Measurements from ENCODE around the gene TCF7L2. TPM values are rescaled to one million over a fixed set of nuclear protein-coding genes. Genes with fewer than 3 reads are reported as not detected.
A peak's percentile ranks its signal among the peaks of the same experiment; 100 is the strongest.

TCF7L2 gene
- total RNA-seq, 1 experiment from 2014 or later: 16.1 TPM

DNA sequence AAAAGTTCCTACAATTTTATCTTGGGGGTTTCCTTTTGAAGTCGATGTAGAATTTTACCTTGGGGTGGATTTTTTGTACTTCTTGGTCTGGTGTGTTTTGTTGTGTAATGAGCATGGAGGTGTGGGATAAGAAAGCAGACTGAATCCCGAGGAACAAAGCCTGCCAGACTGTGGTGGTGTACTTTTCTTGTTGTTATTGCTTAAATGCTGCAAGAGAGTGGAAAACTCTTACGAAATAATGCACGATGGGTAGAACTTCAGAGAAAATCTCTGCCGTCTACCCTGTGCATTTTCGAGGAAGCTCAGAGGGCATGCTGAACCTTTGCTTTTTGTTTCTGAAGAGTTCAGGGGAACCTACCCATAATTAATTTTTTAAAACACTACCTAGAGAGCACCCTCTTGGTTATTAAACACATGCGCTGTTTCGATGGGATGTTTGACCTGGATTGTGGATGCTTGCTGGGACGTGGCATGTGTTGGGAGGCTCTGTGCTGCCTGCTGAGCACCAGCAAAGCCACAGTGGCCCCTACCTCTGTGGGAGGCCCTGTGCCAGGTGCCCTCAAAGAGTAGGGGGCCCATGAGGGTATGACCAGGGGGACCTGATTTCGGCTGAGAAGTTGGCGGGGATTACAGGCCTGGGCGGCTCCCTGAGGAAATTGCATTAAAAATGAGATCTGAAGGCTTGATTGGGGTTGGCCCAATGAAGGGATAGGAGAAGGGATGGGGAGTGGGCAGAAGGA lies 94.1 kb downstream of the TCF7L2 start:
- Histone ChIP-seq H3K9me3 (ENCODE audit: low read length) (no peaks in the 10 kb centered on the region), H3K27me3 (ENCODE audit: low read length) (no peaks in the 10 kb centered on the region), H3K4me3 (ENCODE audit: low read length) (no peak overlapping the region), H3K27ac (ENCODE audit: low read length) (peak overlapping the region; percentile 71), H4K20me1 (ENCODE audit: low read length) (peaks cover 12% of the 10 kb centered on the region), H3F3A (ENCODE audit: low read length, unreplicated experiment) (no peaks in the 10 kb centered on the region), H3K4me1 (ENCODE audit: insufficient read depth, low read length) (peaks cover 30% of the 10 kb centered on the region), H3K36me3 (ENCODE audit: low read depth, low read length) (peaks cover 22% of the 10 kb centered on the region), H3K9ac (ENCODE audit: low read length) (no peak overlapping the region), H2AFZ (ENCODE audit: low read length) (no peak overlapping the region), H3K79me2 (ENCODE audit: low read length) (peaks cover 90% of the 10 kb centered on the region), H3K9me2 (replicated peaks; ENCODE audit: low read length) (no peaks in the 10 kb centered on the region), H3K4me2 (ENCODE audit: low read length) (no peak overlapping the region)
- DNase-seq: no peak
- BruUV-seq (replicated peaks): no TSS peak
- no peak for ATAC-seq
- TF ChIP-seq, protein P1, sequence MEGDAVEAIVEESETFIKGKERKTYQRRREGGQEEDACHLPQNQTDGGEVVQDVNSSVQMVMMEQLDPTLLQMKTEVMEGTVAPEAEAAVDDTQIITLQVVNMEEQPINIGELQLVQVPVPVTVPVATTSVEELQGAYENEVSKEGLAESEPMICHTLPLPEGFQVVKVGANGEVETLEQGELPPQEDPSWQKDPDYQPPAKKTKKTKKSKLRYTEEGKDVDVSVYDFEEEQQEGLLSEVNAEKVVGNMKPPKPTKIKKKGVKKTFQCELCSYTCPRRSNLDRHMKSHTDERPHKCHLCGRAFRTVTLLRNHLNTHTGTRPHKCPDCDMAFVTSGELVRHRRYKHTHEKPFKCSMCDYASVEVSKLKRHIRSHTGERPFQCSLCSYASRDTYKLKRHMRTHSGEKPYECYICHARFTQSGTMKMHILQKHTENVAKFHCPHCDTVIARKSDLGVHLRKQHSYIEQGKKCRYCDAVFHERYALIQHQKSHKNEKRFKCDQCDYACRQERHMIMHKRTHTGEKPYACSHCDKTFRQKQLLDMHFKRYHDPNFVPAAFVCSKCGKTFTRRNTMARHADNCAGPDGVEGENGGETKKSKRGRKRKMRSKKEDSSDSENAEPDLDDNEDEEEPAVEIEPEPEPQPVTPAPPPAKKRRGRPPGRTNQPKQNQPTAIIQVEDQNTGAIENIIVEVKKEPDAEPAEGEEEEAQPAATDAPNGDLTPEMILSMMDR (conservative IDR thresholded peaks at IDR 0.05; ENCODE audit: low read depth, low read length): no peak
- TF ChIP-seq EZH2phosphoT487 (IDR thresholded peaks at IDR 0.05; ENCODE audit: borderline replicate concordance, low read length): no peak
- no peak for TF ChIP-seq EZH2 (IDR thresholded peaks at IDR 0.05; ENCODE audit: low read length, unreplicated experiment)
- intact Hi-C loops (cut with micrococcal nuclease): no loop called here
- CTCF ChIA-PET: no interaction called here
- POLR2A ChIA-PET (ENCODE audit: unreplicated experiment): no interaction called here

DNA sequence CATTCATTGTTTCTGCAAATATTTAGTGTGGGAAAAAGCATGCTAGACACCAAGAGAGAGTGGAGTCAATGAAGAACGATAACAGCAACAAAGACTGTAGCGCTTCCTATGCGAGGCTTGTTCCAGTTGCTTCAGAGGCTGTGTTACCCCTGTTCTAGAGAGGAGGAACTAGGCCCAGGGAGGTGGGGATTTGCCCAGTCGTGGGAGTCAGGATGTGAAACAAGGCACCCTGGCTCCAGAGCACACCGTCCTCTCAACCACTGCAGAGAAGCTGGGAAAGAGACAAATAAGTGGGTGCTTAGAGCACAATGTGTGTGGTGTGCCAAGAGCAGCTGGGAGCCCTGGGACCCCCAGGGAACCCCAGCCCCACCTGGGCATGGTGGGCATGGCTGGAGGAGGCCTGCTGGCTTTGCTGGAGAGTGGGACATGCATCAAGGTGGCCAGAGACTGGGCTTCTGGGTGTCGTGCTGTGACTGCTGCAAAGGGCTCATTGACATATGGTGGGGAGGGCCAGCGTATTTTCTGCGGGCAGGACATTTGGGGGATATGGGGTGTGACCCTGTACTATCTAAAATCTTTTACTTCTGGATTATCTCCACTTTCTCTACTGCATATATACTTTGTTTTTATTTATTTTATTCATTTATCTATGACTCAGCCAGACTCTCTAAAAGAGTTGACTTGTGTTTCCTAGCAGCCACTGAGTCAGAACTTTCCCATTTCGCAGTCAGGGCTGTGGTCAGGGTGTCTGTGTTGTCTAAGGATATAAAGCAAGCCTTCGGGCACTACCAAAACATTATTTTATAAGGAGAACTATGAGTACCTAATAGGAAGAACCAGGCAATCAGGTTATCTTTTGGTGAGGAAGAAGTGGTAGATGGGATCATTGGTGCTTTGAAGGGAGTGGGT lies 95.4 kb downstream of the TCF7L2 start:
- intact Hi-C loops (cut with micrococcal nuclease): no loop called here
- no peak overlapping the region for H3K9ac ChIP-seq (ENCODE audit: low read length)
- ChIA-PET POLR2A (ENCODE audit: unreplicated experiment) (no interaction called here), CTCF (no interaction called here)
- peak overlapping the region; percentile 53 for H3K4me2 ChIP-seq (ENCODE audit: low read length)
- no peak overlapping the region for H2AFZ ChIP-seq (ENCODE audit: low read length)
- peaks cover 82% of the 10 kb centered on the region for H3K79me2 ChIP-seq (ENCODE audit: low read length)
- H3F3A ChIP-seq (ENCODE audit: low read length, unreplicated experiment): no peaks in the 10 kb centered on the region
- peak; percentile 93 for ATAC-seq
- H3K27ac ChIP-seq (ENCODE audit: low read length): peak overlapping the region; percentile 71
- no peaks in the 10 kb centered on the region for H3K9me3 ChIP-seq (ENCODE audit: low read length)
- TF ChIP-seq, protein P1 (conservative IDR thresholded peaks at IDR 0.05; ENCODE audit: low read depth, low read length): no peak
- TF ChIP-seq EZH2phosphoT487 (IDR thresholded peaks at IDR 0.05; ENCODE audit: borderline replicate concordance, low read length): no peak
- TF ChIP-seq EZH2 (IDR thresholded peaks at IDR 0.05; ENCODE audit: low read length, unreplicated experiment): no peak
- H3K36me3 ChIP-seq (ENCODE audit: low read depth, low read length): peaks cover 17% of the 10 kb centered on the region
- no TSS peak for BruUV-seq (replicated peaks)
- H3K4me1 ChIP-seq (ENCODE audit: insufficient read depth, low read length): peaks cover 30% of the 10 kb centered on the region
- H3K4me3 ChIP-seq (ENCODE audit: low read length): no peak overlapping the region
- H3K9me2 ChIP-seq (replicated peaks; ENCODE audit: low read length): no peaks in the 10 kb centered on the region
- peak; percentile 85 for DNase-seq
- peaks cover 12% of the 10 kb centered on the region for H4K20me1 ChIP-seq (ENCODE audit: low read length)
- no peaks in the 10 kb centered on the region for H3K27me3 ChIP-seq (ENCODE audit: low read length)

Data from PC-3 (cell line).